ENCODE measurements around the gene EOMES.

- TF ChIP-seq CTCF (IDR thresholded peaks at IDR 0.05) (no peak), POLR2A (IDR thresholded peaks at IDR 0.05) (no peak), EP300 (IDR thresholded peaks at IDR 0.05) (no peak)
These were observed 43.9 kb downstream of the EOMES start for GRCh38 chr3:27678234-27678633.

Measured in upper lobe of left lung (tissue), 4 donors.